Memory B cell (primary cell): ENCODE results near the gene ABCC2.
"Not testable (repeated sequence)": the region's sequence is repeated elsewhere in the genome, so short reads cannot be mapped to it uniquely, and the experiment has no call there.

Experiments used
- ATAC-seq: fragments of 150-1000 bp; cut with Tn5 transposase; 2 replicates; pipeline ENCODE4 v1.10.0; 2021; ENCODE audit warnings: low read depth, mild to moderate bottlenecking, moderate library complexity
- DNase-seq, 2 donors: peaks; one replicate each; pipeline ENCODE4 v3.0.0; 2022; ENCODE audit warnings: low spot score in 2 of 2
- H3K27ac Mint-ChIP-seq: one replicate; pipeline ENCODE4 v1.8.0; 2022; ENCODE audit warnings: mild to moderate bottlenecking, moderate library complexity, mixed read lengths
- H3K27me3 Mint-ChIP-seq: one replicate; pipeline ENCODE4 v1.8.0; 2022; ENCODE audit warnings: mixed read lengths
- H3K36me3 Mint-ChIP-seq: one replicate; pipeline ENCODE4 v1.8.0; 2022; ENCODE audit warnings: mild to moderate bottlenecking, mixed read lengths
- H3K4me1 Mint-ChIP-seq: one replicate; pipeline ENCODE4 v1.8.0; 2022; ENCODE audit warnings: mixed read lengths
- H3K4me3 Mint-ChIP-seq: one replicate; pipeline ENCODE4 v1.8.0; 2022; ENCODE audit warnings: mild to moderate bottlenecking, moderate library complexity, mixed read lengths
- H3K9me3 Mint-ChIP-seq: one replicate; pipeline ENCODE4 v1.8.0; 2022; ENCODE audit warnings: mixed read lengths

Gene ABCC2

GRCh38 chr10:99860466-99860865 is 78.0 kb downstream of the ABCC2 start:
- DNase-seq (no peak), ATAC-seq (no peak)
- no peak overlapping the region for H3K27ac Mint-ChIP-seq
- H3K4me3 Mint-ChIP-seq = no peak overlapping the region
- H3K9me3 Mint-ChIP-seq = no peaks in the 10 kb centered on the region
- H3K36me3 Mint-ChIP-seq = no peaks in the 10 kb centered on the region
- peaks cover 7% of the 10 kb centered on the region for H3K27me3 Mint-ChIP-seq
- no peaks in the 10 kb centered on the region for H3K4me1 Mint-ChIP-seq

GRCh38 chr10:99863535-99864240 is 81.2 kb downstream of the ABCC2 start:
- H3K27ac Mint-ChIP-seq, H3K4me3 Mint-ChIP-seq, H3K36me3 Mint-ChIP-seq, H3K4me1 Mint-ChIP-seq, ATAC-seq, DNase-seq: not testable (repeated sequence)
- H3K27me3 Mint-ChIP-seq = peaks cover 15% of the 10 kb centered on the region
- H3K9me3 Mint-ChIP-seq = peaks cover 10% of the 10 kb centered on the region

- H3K9me3 Mint-ChIP-seq = peaks cover 10% of the 10 kb centered on the region
- not testable (repeated sequence) for ATAC-seq, H3K4me3 Mint-ChIP-seq, DNase-seq, H3K4me1 Mint-ChIP-seq, H3K27ac Mint-ChIP-seq, H3K36me3 Mint-ChIP-seq
- peaks cover 21% of the 10 kb centered on the region for H3K27me3 Mint-ChIP-seq
Measured at GRCh38 chr10:99867250-99867649, 84.8 kb downstream of the ABCC2 start.

- Mint-ChIP-seq H3K27me3 (peaks cover 19% of the 10 kb centered on the region), H3K4me1 (no peaks in the 10 kb centered on the region), H3K4me3 (no peak overlapping the region), H3K36me3 (peaks cover 9% of the 10 kb centered on the region), H3K9me3 (peaks cover 10% of the 10 kb centered on the region), H3K27ac (no peak overlapping the region)
- no peak for DNase-seq
- ATAC-seq = no peak
Measured at GRCh38 chr10:99869581-99870122, 87.2 kb downstream of the ABCC2 start.

GRCh38 chr10:99870123-99870730 is 87.8 kb downstream of the ABCC2 start:
- peaks cover 10% of the 10 kb centered on the region for H3K9me3 Mint-ChIP-seq
- no peak overlapping the region for H3K27ac Mint-ChIP-seq
- no peak overlapping the region for H3K4me3 Mint-ChIP-seq
- H3K36me3 Mint-ChIP-seq = peaks cover 11% of the 10 kb centered on the region
- DNase-seq = no peak
- peaks cover 17% of the 10 kb centered on the region for H3K27me3 Mint-ChIP-seq
- ATAC-seq = no peak
- H3K4me1 Mint-ChIP-seq = no peaks in the 10 kb centered on the region

- peaks cover 10% of the 10 kb centered on the region for H3K27me3 Mint-ChIP-seq
- peaks cover 25% of the 10 kb centered on the region for H3K36me3 Mint-ChIP-seq
- H3K27ac Mint-ChIP-seq = no peak overlapping the region
- no peaks in the 10 kb centered on the region for H3K4me1 Mint-ChIP-seq
- H3K9me3 Mint-ChIP-seq = peaks cover under 1% of the 10 kb centered on the region
- H3K4me3 Mint-ChIP-seq = no peak overlapping the region
- ATAC-seq (no peak), DNase-seq (no peak)
Measured at GRCh38 chr10:99872367-99873162, 90.1 kb downstream of the ABCC2 start.

GRCh38 chr10:99873846-99874245 is 91.4 kb downstream of the ABCC2 start:
- DNase-seq (no peak), ATAC-seq (no peak)
- Mint-ChIP-seq H3K4me3 (no peak overlapping the region), H3K4me1 (no peaks in the 10 kb centered on the region), H3K9me3 (no peaks in the 10 kb centered on the region), H3K36me3 (peaks cover 33% of the 10 kb centered on the region), H3K27ac (no peak overlapping the region), H3K27me3 (peaks cover 6% of the 10 kb centered on the region)

- Mint-ChIP-seq H3K9me3 (no peaks in the 10 kb centered on the region), H3K4me3 (no peak overlapping the region), H3K27ac (peak overlapping the region; percentile 46), H3K36me3 (peaks cover 39% of the 10 kb centered on the region), H3K4me1 (no peaks in the 10 kb centered on the region), H3K27me3 (peaks cover 6% of the 10 kb centered on the region)
- no peak for ATAC-seq
- DNase-seq = no peak
Measured at GRCh38 chr10:99874341-99875085, 92.1 kb downstream of the ABCC2 start.

GRCh38 chr10:99875473-99875872 is 93.0 kb downstream of the ABCC2 start:
- H3K4me3 Mint-ChIP-seq = no peak overlapping the region
- H3K27me3 Mint-ChIP-seq = peaks cover 3% of the 10 kb centered on the region

GRCh38 chr10:99880080-99880835 is 97.8 kb downstream of the ABCC2 start:
- no peaks in the 10 kb centered on the region for H3K9me3 Mint-ChIP-seq
- H3K4me3 Mint-ChIP-seq = no peak overlapping the region
- ATAC-seq (no peak), DNase-seq (no peak)
- H3K27me3 Mint-ChIP-seq = no peaks in the 10 kb centered on the region
- H3K4me1 Mint-ChIP-seq = no peaks in the 10 kb centered on the region
- H3K36me3 Mint-ChIP-seq = peaks cover 59% of the 10 kb centered on the region
- no peak overlapping the region for H3K27ac Mint-ChIP-seq

More at GRCh38 chr10:99875473-99875872, 93.0 kb downstream of the ABCC2 start:
- Mint-ChIP-seq H3K4me1 (no peaks in the 10 kb centered on the region), H3K9me3 (no peaks in the 10 kb centered on the region), H3K36me3 (peaks cover 48% of the 10 kb centered on the region), H3K27ac (no peak overlapping the region)
- DNase-seq = no peak
- no peak for ATAC-seq

- Mint-ChIP-seq H3K9me3 (no peaks in the 10 kb centered on the region), H3K27me3 (no peaks in the 10 kb centered on the region), H3K36me3 (peaks cover 53% of the 10 kb centered on the region), H3K27ac (no peak overlapping the region), H3K4me3 (no peak overlapping the region), H3K4me1 (no peaks in the 10 kb centered on the region)
- ATAC-seq (no peak), DNase-seq (no peak)
Measured at GRCh38 chr10:99881371-99881770, 98.9 kb downstream of the ABCC2 start.

- no peaks in the 10 kb centered on the region for H3K9me3 Mint-ChIP-seq
- no peak for ATAC-seq
- no peak overlapping the region for H3K4me3 Mint-ChIP-seq
- no peaks in the 10 kb centered on the region for H3K27me3 Mint-ChIP-seq
- no peak for DNase-seq
- no peak overlapping the region for H3K27ac Mint-ChIP-seq
- peaks cover 53% of the 10 kb centered on the region for H3K36me3 Mint-ChIP-seq
- no peaks in the 10 kb centered on the region for H3K4me1 Mint-ChIP-seq
Measured at GRCh38 chr10:99883523-99883922, 101.1 kb downstream of the ABCC2 start.

GRCh38 chr10:99888622-99889021 is 106.2 kb downstream of the ABCC2 start:
- Mint-ChIP-seq H3K4me1 (no peaks in the 10 kb centered on the region), H3K36me3 (peaks cover 35% of the 10 kb centered on the region), H3K27me3 (no peaks in the 10 kb centered on the region), H3K27ac (no peak overlapping the region), H3K4me3 (no peak overlapping the region), H3K9me3 (no peaks in the 10 kb centered on the region)
- ATAC-seq (no peak), DNase-seq (no peak)
